ENCODE results near the gene ATP6V1C2. TPM values are rescaled to one million over a fixed set of nuclear protein-coding genes. Genes with fewer than 3 reads are reported as not detected.

The ATP6V1C2 gene, protein sequence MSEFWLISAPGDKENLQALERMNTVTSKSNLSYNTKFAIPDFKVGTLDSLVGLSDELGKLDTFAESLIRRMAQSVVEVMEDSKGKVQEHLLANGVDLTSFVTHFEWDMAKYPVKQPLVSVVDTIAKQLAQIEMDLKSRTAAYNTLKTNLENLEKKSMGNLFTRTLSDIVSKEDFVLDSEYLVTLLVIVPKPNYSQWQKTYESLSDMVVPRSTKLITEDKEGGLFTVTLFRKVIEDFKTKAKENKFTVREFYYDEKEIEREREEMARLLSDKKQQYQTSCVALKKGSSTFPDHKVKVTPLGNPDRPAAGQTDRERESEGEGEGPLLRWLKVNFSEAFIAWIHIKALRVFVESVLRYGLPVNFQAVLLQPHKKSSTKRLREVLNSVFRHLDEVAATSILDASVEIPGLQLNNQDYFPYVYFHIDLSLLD
- polyA plus RNA-seq (2014; cell fraction: cytosol; rRNA removed): 0.14 and 0.16 TPM in 2 replicates
- polyA plus RNA-seq (2014; cell fraction: nucleus; rRNA removed): 0.32 TPM in 1 of 2 replicates, not detected in the other

- peak; percentile 18 for DNase-seq (ENCODE audit: low spot score)
Measured at GRCh38 chr2:10721396-10722251, at the start of gene ATP6V1C2. ATP6V1C2 (plus strand) TSS chr2:10721630; CDS start chr2:10722850, 1,220 bp downstream.

DNA sequence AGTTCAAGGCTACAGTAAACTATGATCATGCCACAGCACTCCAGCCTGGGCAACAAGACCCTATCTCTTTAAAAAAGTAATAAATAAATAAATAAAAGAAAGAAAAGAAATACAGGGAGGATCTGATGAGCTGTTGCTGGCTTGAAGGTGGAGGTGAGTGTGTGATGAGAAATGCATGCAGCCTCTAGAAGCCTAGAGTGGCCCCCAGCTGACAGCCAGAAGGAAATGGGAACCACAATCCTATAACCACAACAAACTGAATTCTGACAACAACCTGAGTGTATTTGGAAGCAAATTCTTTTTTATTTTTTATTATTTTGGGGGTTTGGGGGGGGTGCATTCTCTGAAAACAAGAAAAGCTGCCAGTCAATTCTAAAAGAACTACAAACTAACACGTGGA lies 46.3 kb upstream of the ATP6V1C2 start:
- no peak for DNase-seq (ENCODE audit: low spot score)

DNA sequence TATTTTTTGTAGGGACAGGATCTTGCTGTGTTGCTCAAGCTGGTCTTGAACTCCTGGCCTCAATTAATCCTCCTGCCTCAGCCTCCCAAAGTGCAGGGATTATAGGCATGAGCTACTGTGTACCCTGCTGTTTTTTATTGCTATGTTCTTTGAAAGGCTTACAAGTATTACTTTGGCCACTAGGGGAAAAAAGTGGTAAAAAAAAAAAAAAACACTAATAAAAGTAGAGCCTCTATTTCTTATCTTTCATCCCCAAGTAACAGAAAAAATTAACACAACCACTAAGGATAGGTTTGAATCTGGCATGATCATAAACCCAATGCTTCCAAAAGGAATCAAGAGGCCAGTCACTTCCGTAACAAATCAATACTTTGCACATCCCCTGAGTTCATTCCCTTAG lies 43.2 kb upstream of the ATP6V1C2 start:
- DNase-seq (ENCODE audit: low spot score): no peak

DNA sequence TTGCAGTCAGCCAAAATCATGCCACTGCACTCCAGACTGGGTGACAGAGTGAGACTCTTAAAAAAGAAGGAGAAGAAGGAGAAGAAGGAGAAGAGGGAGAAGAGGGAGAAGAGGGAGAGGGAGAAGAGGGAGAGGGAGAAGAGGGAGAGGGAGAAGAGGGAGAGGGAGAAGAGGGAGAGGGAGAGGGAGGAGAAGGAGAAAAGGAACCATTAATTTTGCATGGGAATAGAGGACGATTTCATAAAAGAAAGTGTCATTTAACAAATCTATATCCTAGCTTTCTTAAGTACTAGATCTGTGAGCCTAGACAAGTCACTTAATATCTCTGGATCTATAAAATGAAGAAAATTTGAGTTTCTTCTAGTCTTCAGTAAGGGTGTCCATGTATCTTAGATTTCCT lies 41.2 kb upstream of the ATP6V1C2 start:
- no peak for DNase-seq (ENCODE audit: low spot score)

- no peak for DNase-seq (ENCODE audit: low spot score)
Measured at GRCh38 chr2:10680957-10681356, 40.5 kb upstream of the ATP6V1C2 start.

GRCh38 chr2:10686176-10686730 lies 35.2 kb upstream of the ATP6V1C2 start:
- DNase-seq (ENCODE audit: low spot score): no peak

DNA sequence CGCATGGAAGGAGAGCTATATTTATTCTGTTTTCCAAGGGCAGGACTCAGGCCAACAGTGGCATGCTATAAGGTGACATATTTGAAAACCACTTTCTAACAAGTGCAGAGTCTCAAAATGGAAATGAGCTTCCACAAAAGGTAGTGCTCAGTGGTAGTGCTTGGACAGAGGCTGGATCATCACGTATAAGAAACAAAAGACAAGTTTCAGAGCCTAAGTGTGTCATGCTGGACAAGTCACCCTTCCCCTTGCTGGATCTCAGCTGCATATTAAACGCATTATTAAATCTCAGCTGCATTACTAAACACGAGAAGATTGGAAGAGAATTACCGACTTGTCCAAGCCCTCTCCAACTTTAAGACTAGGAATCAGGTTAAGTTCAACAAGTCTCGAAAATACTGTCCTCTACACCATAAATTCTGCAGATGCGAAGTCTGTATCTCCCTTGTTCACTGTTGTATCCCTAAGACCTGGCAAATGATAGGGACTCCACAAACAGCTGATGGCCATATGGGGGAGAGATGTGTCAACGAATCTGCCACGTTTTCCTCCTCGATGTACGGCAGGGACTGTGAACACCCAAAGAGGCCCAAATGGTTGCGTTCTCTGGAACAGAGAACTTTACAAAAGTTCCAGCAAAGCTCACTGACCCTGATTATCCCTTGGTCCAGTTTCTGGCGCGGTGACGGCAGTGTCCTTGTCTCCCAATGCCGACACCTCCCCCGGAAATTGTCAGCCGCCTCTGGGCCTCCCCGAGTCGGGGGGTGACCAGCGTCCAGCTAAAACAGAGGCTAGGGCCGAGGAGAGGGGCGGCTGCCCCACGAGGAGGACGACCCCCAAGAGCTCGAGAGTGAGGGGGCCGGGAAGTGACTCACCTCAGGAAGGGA lies 32.3 kb upstream of the ATP6V1C2 start:
- DNase-seq (ENCODE audit: low spot score): no peak

DNA sequence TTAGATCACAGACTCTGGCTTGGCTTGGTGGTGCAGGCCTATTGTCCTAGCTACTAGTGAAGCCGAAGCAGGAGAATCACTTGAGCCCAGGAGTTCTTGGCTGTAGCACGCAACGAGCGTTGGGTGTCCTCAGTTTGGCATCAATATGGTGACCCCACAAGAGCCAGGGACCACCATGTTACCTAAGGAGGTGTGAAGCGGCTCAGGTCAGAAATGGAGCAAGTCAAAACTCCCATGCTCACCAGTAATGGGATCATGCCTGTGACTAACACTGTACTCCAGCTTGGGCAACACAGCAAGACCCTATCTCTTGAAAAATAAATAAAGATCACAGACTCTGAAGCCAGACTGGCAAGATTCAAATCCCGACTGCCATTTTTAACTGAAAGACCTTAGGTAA lies 29.9 kb upstream of the ATP6V1C2 start:
- no peak for DNase-seq (ENCODE audit: low spot score)

- no peak for DNase-seq (ENCODE audit: low spot score)
Measured at GRCh38 chr2:10700078-10700803, 21.2 kb upstream of the ATP6V1C2 start.

DNA sequence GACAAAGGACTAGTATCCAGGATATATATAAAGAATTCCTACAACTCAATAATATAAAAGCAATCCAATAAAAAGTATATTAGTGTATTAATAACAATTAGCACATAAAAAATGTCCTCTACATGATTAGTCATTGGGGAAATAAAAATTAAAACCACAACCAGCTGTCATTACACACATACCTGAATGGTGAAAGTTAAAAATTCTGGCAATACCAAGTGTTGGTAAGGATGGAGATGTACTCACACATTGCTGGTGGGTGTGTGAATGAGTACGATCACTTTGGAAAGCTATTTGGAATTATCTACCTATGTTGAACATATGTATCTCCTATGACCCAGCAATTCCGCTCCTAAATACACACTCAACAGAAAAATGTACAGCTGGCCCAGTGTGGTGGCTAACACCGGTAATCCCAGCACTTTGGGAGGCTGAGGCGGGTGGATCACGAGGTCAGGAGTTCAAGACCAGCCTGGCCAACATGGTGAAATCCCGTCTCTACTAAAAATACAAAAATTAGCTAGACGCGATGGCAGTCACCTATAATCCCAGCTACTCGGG lies 17.3 kb upstream of the ATP6V1C2 start:
- no peak for DNase-seq (ENCODE audit: low spot score)

DNA sequence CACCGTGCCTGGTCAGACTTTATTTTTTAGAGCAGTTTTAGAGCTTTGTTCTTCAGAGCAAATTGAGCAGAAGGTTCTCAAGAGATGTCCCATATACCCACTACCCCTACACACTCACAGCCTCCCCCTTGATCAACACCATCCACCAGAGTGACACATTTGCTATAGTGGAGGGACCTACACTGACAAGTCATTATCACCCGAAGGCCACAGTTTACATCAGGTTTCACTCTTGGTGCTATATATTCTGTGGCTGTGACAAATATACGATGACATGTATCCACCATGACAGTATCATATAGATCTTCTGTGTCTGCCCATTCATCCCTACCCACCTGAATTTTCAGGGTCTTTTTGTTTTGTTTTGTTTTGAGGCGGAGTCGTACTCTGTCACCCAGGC lies 15.4 kb upstream of the ATP6V1C2 start:
- DNase-seq (ENCODE audit: low spot score): no peak

DNA sequence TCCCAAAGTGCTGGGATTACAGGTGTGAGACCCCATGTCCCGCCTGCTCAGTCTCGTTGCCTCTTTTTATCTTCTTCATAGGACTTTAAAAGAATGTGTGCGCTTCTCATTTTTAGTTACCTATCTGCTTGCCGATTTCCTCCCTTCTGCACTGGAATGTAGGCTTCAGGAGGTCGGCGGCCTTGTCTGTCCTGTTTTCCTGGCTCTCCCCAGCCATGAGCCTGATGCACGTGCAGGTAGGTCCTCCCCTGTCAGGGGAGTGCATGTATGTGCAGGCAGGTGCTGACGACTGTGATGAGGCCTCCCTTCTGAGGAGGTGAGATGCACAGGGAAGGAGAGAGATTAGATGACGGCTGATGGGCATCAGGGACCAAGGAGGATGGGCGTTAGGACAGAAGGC lies 13.6 kb upstream of the ATP6V1C2 start:
- no peak for DNase-seq (ENCODE audit: low spot score)

GRCh38 chr2:10709290-10709939 lies 12.0 kb upstream of the ATP6V1C2 start:
- peak; percentile 27 for DNase-seq (ENCODE audit: low spot score)

GRCh38 chr2:10712185-10712809 lies 9.1 kb upstream of the ATP6V1C2 start:
- no peak for DNase-seq (ENCODE audit: low spot score)

DNA sequence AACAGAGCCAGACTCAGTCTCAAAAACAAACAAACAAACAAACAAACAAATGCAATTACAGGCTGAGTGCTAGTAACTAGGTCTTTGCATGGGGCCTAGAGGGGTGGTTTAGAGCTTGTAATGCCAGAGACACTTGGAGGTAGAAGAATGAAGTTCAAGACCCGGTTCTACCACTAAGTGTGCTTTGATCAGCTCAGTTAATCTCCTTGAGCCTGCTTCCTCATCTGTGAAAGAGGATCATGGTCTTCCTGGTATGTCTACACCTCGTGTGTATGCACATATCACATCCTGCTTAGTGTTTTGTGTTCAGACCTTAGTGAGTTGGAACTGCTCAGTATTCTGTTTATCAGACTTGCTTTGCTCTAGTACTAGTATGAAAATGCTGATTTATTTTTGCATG lies 4.8 kb upstream of the ATP6V1C2 start:
- DNase-seq (ENCODE audit: low spot score): no peak

DNA sequence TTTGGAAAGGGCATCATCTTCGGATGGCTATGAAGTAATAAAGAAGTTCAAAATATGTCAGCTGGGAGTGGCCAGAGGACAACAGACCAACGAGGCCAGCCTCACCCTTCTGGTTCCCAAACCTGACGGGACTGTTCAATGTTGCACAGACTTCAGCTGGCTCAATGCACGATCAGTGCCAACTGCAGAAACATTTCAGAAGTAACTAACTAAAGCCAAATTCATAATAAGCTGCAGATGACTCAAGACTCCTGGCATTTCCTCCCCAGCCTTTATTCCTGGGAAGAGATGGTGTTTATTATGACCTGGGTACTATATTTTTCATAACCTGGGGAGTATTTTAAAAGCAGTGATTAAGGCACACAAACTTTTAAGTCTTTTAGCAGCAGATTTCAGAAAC lies 3.8 kb upstream of the ATP6V1C2 start:
- DNase-seq (ENCODE audit: low spot score): no peak

DNA sequence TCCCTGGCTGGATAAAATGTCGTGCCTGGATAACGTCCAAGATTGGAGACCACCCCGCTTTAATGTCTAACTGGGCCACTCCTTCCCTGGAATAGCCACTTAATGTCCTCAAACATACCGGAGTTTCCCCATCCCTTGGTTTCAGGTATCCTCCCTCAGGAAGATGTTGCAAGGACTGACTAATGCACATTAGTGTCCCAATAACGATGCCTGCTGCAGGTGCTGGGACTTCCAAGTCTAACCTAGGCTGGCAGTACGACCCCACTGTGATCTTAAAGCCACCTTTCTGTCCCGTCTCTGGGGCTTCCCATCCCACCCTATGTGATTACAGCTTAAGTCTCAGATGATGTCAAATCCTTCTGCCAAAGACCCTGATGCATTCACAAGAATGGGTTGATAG lies 1.1 kb upstream of the ATP6V1C2 start:
- DNase-seq (ENCODE audit: low spot score): no peak

DNA sequence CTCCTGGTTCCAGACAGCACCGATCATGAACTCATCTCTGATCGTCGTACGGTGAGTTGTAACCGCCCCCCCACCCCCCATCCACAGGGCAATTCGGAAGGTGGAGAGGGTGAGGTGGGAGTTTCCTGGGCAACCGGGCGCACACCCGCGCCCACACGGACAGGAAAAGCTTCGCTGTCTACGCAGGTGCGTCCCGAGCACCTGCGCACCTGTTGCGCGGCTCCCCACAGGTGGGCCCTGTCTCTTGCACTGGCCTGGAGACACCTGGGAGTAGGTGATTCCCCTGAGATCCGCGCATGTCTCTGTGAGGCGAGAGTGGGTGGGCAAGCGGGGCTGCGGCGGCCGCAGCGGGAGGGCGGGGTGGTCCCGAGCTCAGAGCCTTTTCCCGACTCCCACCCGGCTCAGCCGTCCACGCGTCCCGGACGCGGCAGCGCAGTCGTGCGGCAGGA lies 459 bp upstream of the ATP6V1C2 start:
- DNase-seq (ENCODE audit: low spot score): no peak

DNA sequence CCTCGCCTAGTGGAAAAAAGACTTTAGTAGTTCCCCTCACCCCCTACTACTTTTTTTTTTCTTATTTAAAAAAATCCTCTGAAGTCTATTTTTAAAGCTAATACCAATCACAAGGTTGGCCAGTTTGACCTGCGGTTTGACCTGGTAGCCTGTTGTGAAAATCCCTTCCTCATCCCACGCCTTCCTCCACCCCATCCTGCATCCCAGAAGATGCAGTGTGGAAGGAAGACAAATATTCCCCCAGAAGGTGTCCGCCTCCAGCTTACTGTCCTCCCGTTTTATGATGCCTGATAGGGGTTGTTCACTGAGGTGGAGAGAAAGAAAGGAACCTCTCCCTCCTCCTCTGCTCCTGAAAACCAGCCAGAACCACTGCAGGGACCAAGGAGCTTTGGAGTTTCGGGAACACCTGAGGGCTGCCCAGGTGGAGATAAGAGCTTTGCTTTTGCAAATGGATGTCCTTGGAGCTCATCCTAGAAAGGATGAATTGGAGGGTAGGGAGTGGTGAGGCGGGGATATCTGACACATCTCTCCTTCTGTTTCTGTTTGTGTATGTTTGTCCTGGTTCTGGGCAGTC lies 909 bp downstream of the ATP6V1C2 start:
- DNase-seq (ENCODE audit: low spot score): no peak
